GM12878 (cell line): ENCODE measurements around the gene PLET1. TPM values are rescaled to one million over a fixed set of nuclear protein-coding genes. Genes with fewer than 3 reads are reported as not detected.

Source experiments
- ATAC-seq: fragments of 200-7000 bp; cut with Tn5 transposase; 3 replicates; pipeline ENCODE4 v1.9.1; 2020; ENCODE audit warnings: mild to moderate bottlenecking, moderate library complexity
- BruUV-seq: library from RNA; stranded (reverse); fragments of 400-500 nt; replicated peaks from 2 replicates; lab custom pipeline; 2021; lab: Mats Ljungman, UMichigan
- CTCF ChIA-PET: fragments of 300-600 bp; sonication (Branson Sonifier 250); formaldehyde crosslinking; extraction: SDS; loops from one replicate; lab custom pipeline; 2021; ENCODE audit warnings: inconsistent platforms; lab: Yijun Ruan, JAX
- POLR2A ChIA-PET: fragments of 350-600 bp; formaldehyde crosslinking; extraction: SDS; loops from one replicate; lab custom pipeline; 2021; ENCODE audit warnings: inconsistent platforms; lab: Charles Lee
- RAD21 ChIA-PET: fragments of 300-600 bp; sonication (Branson Sonifier 250); formaldehyde crosslinking; loops from one replicate; lab custom pipeline; 2023; ENCODE audit warnings: antibody characterized with exemption; ENCODE audit not compliant: unreplicated experiment; lab: Charles Lee
- SMC1A ChIA-PET: fragments of 300-600 bp; sonication (Branson Sonifier 250); formaldehyde crosslinking; loops from one replicate; lab custom pipeline; 2023; ENCODE audit not compliant: unreplicated experiment, uncharacterized antibody; lab: Charles Lee
- DNase-seq: peaks from one replicate; pipeline ENCODE4 v3.0.0-alpha.2; 2011; ENCODE audit warnings: low read depth, low spot score
- FAIRE-seq: peaks from 3 replicates; lab custom pipeline; 2011; peaks lifted over from hg19 to GRCh38; lab: Jason Lieb, UNC
- H2AFZ ChIP-seq: 2 replicates; pipeline ENCODE4 v1.6.0; 2011; ENCODE audit warnings: low read depth, low read length, control low read depth; ENCODE audit not compliant: control insufficient read depth
- H3K27ac ChIP-seq: 2 replicates; pipeline ENCODE4 v1.5.1; 2011; ENCODE audit warnings: control low read depth; ENCODE audit not compliant: control insufficient read depth, insufficient read depth
- H3K27me3 ChIP-seq, 2 experiments: replicated peaks in 1 of 2; 2 replicates each; pipeline versions ENCODE4 v1.6.0 to v1.6.1; 2011; ENCODE audit warnings: low read length in 1 of 2; ENCODE audit not compliant: control insufficient read depth in 2 of 2, insufficient read depth in 2 of 2
- H3K36me3 ChIP-seq, 2 experiments: 2 replicates each; pipeline ENCODE4 v1.5.1; 2011; ENCODE audit warnings: low read length in 1 of 2; ENCODE audit not compliant: control insufficient read depth in 2 of 2, insufficient read depth in 2 of 2
- H3K4me1 ChIP-seq: 2 replicates; pipeline ENCODE4 v1.6.1; 2011; ENCODE audit warnings: mild to moderate bottlenecking, low read length, moderate library complexity, mixed read lengths; ENCODE audit not compliant: control insufficient read depth, insufficient read depth
- H3K4me2 ChIP-seq: 2 replicates; pipeline ENCODE4 v1.6.0; 2011; ENCODE audit warnings: control low read depth; ENCODE audit not compliant: control insufficient read depth, insufficient read depth
- H3K4me3 ChIP-seq: fragments of 200-600 bp; sonication (generic); 2 replicates; pipeline ENCODE4 v1.5.1; 2016
- H3K79me2 ChIP-seq: 2 replicates; pipeline ENCODE4 v1.6.0; 2011; ENCODE audit warnings: low read length; ENCODE audit not compliant: control insufficient read depth, insufficient read depth
- H3K9ac ChIP-seq: 2 replicates; pipeline ENCODE4 v1.8.0; 2011; ENCODE audit warnings: low read length, control low read depth, mixed read lengths; ENCODE audit not compliant: control insufficient read depth, insufficient read depth
- H3K9me3 ChIP-seq: replicated peaks from 3 replicates; pipeline ENCODE4 v1.5.1; 2011; ENCODE audit warnings: mild to moderate bottlenecking, low read length; ENCODE audit not compliant: control insufficient read depth, insufficient read depth
- H4K20me1 ChIP-seq: 2 replicates; pipeline ENCODE4 v1.6.0; 2011; ENCODE audit not compliant: control insufficient read depth, insufficient read depth
- BCL11A ChIP-seq: IDR thresholded peaks from 2 replicates; pipeline ENCODE4 v1.6.1; 2011; ENCODE audit warnings: low read depth, low read length
- EGR1 ChIP-seq, 2 experiments: IDR thresholded peaks; 1 replicate in 1 of 2; 2 replicates in 1 of 2; pipeline ENCODE4 v1.6.1; 2011 to 2012; ENCODE audit warnings: low read depth in 2 of 2, low read length in 2 of 2, borderline replicate concordance in 1 of 2, mild to moderate bottlenecking in 1 of 2, moderate library complexity in 1 of 2
- MYC ChIP-seq: IDR thresholded peaks from 2 replicates; pipeline ENCODE4 v1.6.1; 2011; ENCODE audit warnings: mild to moderate bottlenecking, low read length, moderate library complexity, inconsistent platforms; ENCODE audit not compliant: insufficient read depth, insufficient replicate concordance, insufficient read length, severe bottlenecking
- NR2F1 ChIP-seq: fragments of 450-650 bp; conservative IDR thresholded peaks from 2 replicates; pipeline ENCODE4 v1.6.1; 2017; ENCODE audit warnings: mild to moderate bottlenecking
- NRF1 ChIP-seq: conservative IDR thresholded peaks from 2 replicates; pipeline ENCODE4 v1.6.1; 2011; ENCODE audit warnings: mild to moderate bottlenecking, low read depth, low read length, improper control_type of control experiment
- RAD21 ChIP-seq: IDR thresholded peaks from 2 replicates; pipeline ENCODE4 v1.6.1; 2011; ENCODE audit warnings: mild to moderate bottlenecking, low read depth, low read length, moderate library complexity; ENCODE audit not compliant: insufficient read depth
- SIX5 ChIP-seq: IDR thresholded peaks from 2 replicates; pipeline ENCODE4 v1.6.1; 2011; ENCODE audit warnings: mild to moderate bottlenecking, low read depth, low read length, moderate library complexity; ENCODE audit not compliant: severe bottlenecking
- WGBS: methylation state at CpG from one replicate; pipeline ENCODE4 v1.1.6; 2016; ENCODE audit warnings: low lambda C conversion rate; ENCODE audit not compliant: insufficient replicate concordance, insufficient coverage; ENCODE audit errors: missing lambda C conversion rate; 5-methylcytosine and 5-hydroxymethylcytosine counted together
- in situ Hi-C: fragments of 300-500 bp; cut with MboI; formaldehyde crosslinking; loops from 9 replicates; pipeline ENCODE4 v1.14.3; 2018; ENCODE audit warnings: mixed read lengths
- intact Hi-C: fragments of 100-400 bp; cut with micrococcal nuclease; formaldehyde crosslinking; loops from one replicate; pipeline ENCODE4 v1.14.2; 2022; ENCODE audit not compliant: unreplicated experiment
- polyA plus RNA-seq, 11 experiments: library from polyadenylated mRNA; depleted of rRNA in 4 of 11; unstranded in 6 of 11; stranded (reverse) in 5 of 11; fragments of >200 nt; fragmentation: Nextera tagmentation in 4 of 11; fragmentation: Illumina TruSeq in 1 of 11; extraction: Ambion mirVana in 4 of 11; extraction: Trizol in 1 of 11; gene quantifications; 1 replicate in 1 of 11; 2 replicates in 10 of 11; pipeline versions ENCODE4 v1.2.1 to v1.2.3, GENCODE V29; 2011 to 2016; ENCODE audit warnings: inconsistent platforms in 2 of 11, missing spikeins in 2 of 11, low read depth in 1 of 11
- total RNA-seq, 4 experiments: library from RNA; depleted of rRNA in 3 of 4; stranded (reverse); fragments of >200 nt in 3 of 4; fragmentation: Illumina TruSeq in 1 of 4; extraction: Trizol in 1 of 4; gene quantifications; 2 replicates each; pipeline versions ENCODE4 v1.2.1 to v1.2.3, GENCODE V29; 2013 to 2021

PLET1 gene
- total and polyA plus RNA-seq, 10 of the 15 experiments (the other 5 are each of a cell fraction or from before 2014, with no cell fraction given) = not detected

GRCh38 chr11:112249871-112250610 is 10.6 kb downstream of the PLET1 start:
- no peaks in the 10 kb centered on the region for H3K4me1 ChIP-seq
- H3K9me3 ChIP-seq = no peaks in the 10 kb centered on the region
- DNase-seq (no peak), ATAC-seq (no peak), FAIRE-seq (no peak)
- no peak overlapping the region for H3K4me2 ChIP-seq
- no peaks in the 10 kb centered on the region for H3K36me3 ChIP-seq
- intact Hi-C loops (no loop called here), in situ Hi-C loops (no loop called here)
- ChIA-PET SMC1A (no interaction called here), POLR2A (interaction anchor here (0.7 kb wide), 1 partner anchor 29 kb away, joined by 3 read pairs; no protein-coding TSS in a partner anchor), RAD21 (no interaction called here), CTCF (interaction anchor here (0.6 kb wide), 1 partner anchor 143 kb away, joined by 3 read pairs; no protein-coding TSS in a partner anchor)
- no peak overlapping the region for H3K27ac ChIP-seq
- no peak overlapping the region for H3K9ac ChIP-seq
- H3K27me3 ChIP-seq = no peaks in the 10 kb centered on the region
- no TSS peak for BruUV-seq
- no peak overlapping the region for H3K4me3 ChIP-seq
- H4K20me1 ChIP-seq = no peaks in the 10 kb centered on the region
- no peaks in the 10 kb centered on the region for H3K79me2 ChIP-seq
- 79% methylated on average over 8 of the region's 8 CpGs for WGBS
- H2AFZ ChIP-seq = no peak overlapping the region
- no peak for TF ChIP-seq BCL11A
- TF ChIP-seq NRF1 = no peak
- TF ChIP-seq MYC = no peak
- no peak for TF ChIP-seq NR2F1
- TF ChIP-seq EGR1 (IDR thresholded peaks at IDR 0.05; ENCODE audit: borderline replicate concordance in 1 of 2, low read depth in 2 of 2, low read length in 2 of 2) = no peak
- no peak for TF ChIP-seq SIX5
- no peak for TF ChIP-seq RAD21
